ENCODE data around the gene OGDH. TPM values are rescaled to one million over a fixed set of nuclear protein-coding genes. Genes with fewer than 3 reads are reported as not detected.

OGDH gene
- total and polyA plus RNA-seq, 2 of the 4 experiments (the other 2 are of a cell fraction): 47.4 to 56.5 TPM

GRCh38 chr7:44559485-44559884 lies 46.9 kb upstream of the OGDH start:
- H3K4ac ChIP-seq (ENCODE audit: low read depth, low read length): no peak overlapping the region
- no peak overlapping the region for H3K14ac ChIP-seq (replicated peaks; ENCODE audit: low read depth, low read length)
- ATAC-seq (ENCODE audit: low read depth) (no peak), DNase-seq (no peak)
- H3K9me1 ChIP-seq (ENCODE audit: insufficient read depth, low read length): peaks cover 6% of the 10 kb centered on the region; the same call in 1 of the 2 replicates
- H2BK15ac ChIP-seq (ENCODE audit: low read depth, low read length): no peak overlapping the region
- H2AK5ac ChIP-seq (ENCODE audit: low read depth, low read length): no peak overlapping the region; the same call in 1 of the 2 replicates
- H3K18ac ChIP-seq (ENCODE audit: low read depth, low read length): no peak overlapping the region
- peaks cover 2% of the 10 kb centered on the region; the same call in 1 of the 2 replicates for H3K4me1 ChIP-seq (ENCODE audit: control insufficient read depth, insufficient read depth, low read length)
- H4K5ac ChIP-seq (ENCODE audit: low read depth, low read length): no peak overlapping the region
- intact Hi-C loops (cut with micrococcal nuclease) (no loop called here), dilution Hi-C loops (cut with HindIII; ENCODE audit: low sequenced_read_pairs, unreplicated experiment) (no loop called here), in situ Hi-C loops (cut with MboI; ENCODE audit: low sequenced_read_pairs) (loop anchor here (5.0 kb wide), 1 partner anchor 72 kb away; no protein-coding TSS in a partner anchor)
- peaks cover 6% of the 10 kb centered on the region for H3K36me3 ChIP-seq (ENCODE audit: control insufficient read depth, insufficient read depth, low read length)
- H2BK20ac ChIP-seq (ENCODE audit: low read depth, low read length): no peak overlapping the region
- H2BK120ac ChIP-seq (ENCODE audit: low read depth, low read length): no peak overlapping the region
- H4K91ac ChIP-seq (ENCODE audit: insufficient read depth, low read depth, low read length): no peak overlapping the region
- H3K56ac ChIP-seq (ENCODE audit: extremely low read depth, insufficient read depth, low read length): no peak overlapping the region
- no peak overlapping the region for H3K27ac ChIP-seq (ENCODE audit: insufficient read depth, low read length)
- no peak overlapping the region for H3K4me3 ChIP-seq (ENCODE audit: insufficient read depth, low read depth, low read length)
- H3K4me2 ChIP-seq (ENCODE audit: low read depth, low read length): no peak overlapping the region
- no peak overlapping the region for H2BK5ac ChIP-seq (ENCODE audit: low read depth, low read length, poor library complexity, severe bottlenecking)
- no peak overlapping the region for H4K8ac ChIP-seq (ENCODE audit: low read depth in 2 of 2, low read length in 2 of 2)
- H3K23ac ChIP-seq (ENCODE audit: low read depth, low read length): no peak overlapping the region
- peaks cover 7% of the 10 kb centered on the region for H4K20me1 ChIP-seq (ENCODE audit: insufficient read depth, low read length)
- WGBS, 2 experiments (ENCODE audit: extremely low coverage in 2 of 2, insufficient read length in 1 of 2): no CpG with 5 or more reads among the region's 4 CpGs
- no peak overlapping the region for H2AFZ ChIP-seq (replicated peaks; ENCODE audit: low read length, poor library complexity)
- H3K9me3 ChIP-seq (ENCODE audit: control insufficient read depth, insufficient read depth, low read length): no peaks in the 10 kb centered on the region
- peaks cover 4% of the 10 kb centered on the region for H3K27me3 ChIP-seq (ENCODE audit: control insufficient read depth, insufficient read depth, low read length)
- BruUV-seq (replicated peaks): no TSS peak
- H3K9ac ChIP-seq (ENCODE audit: low read depth, low read length): no peak overlapping the region
- H3K79me1 ChIP-seq (ENCODE audit: low read depth in 1 of 2, low read length in 2 of 2): peaks cover 0 to 4% of the 10 kb centered on the region in 2 experiments; a peak in 2 of 4 replicates
- POLR2A ChIA-PET (ENCODE audit: unreplicated experiment): no interaction called here
- CTCF ChIA-PET: no interaction called here
- TF ChIP-seq ELK1 (IDR thresholded peaks at IDR 0.05; ENCODE audit: borderline replicate concordance, low read depth, low read length) (no peak), SMC3 (IDR thresholded peaks at IDR 0.05; ENCODE audit: low read depth, low read length) (no peak), USF2 (IDR thresholded peaks at IDR 0.05; ENCODE audit: low read depth, low read length) (no peak), MAFK (IDR thresholded peaks at IDR 0.05; ENCODE audit: low read depth, low read length) (no peak), RAD21 (IDR thresholded peaks at IDR 0.05; ENCODE audit: low read length) (no peak), POLR2A (IDR thresholded peaks at IDR 0.05; ENCODE audit: low read depth, low read length) (no peak), CHD1 (IDR thresholded peaks at IDR 0.05; ENCODE audit: low read depth, low read length) (no peak), MAZ (IDR thresholded peaks at IDR 0.05; ENCODE audit: borderline replicate concordance, low read depth, low read length) (no peak), FOS (IDR thresholded peaks at IDR 0.05; ENCODE audit: low read depth, low read length) (no peak), CEBPB (IDR thresholded peaks at IDR 0.05; ENCODE audit: low read depth, low read length) (no peak), BHLHE40 (IDR thresholded peaks at IDR 0.05; ENCODE audit: low read depth, low read length) (no peak), NFE2L2 (IDR thresholded peaks at IDR 0.05; ENCODE audit: low read depth, low read length) (no peak), CTCF (conservative IDR thresholded peaks at IDR 0.05; ENCODE audit: low read depth, low read length) (no peak), MXI1 (IDR thresholded peaks at IDR 0.05; ENCODE audit: borderline replicate concordance, low read depth, low read length) (no peak), RCOR1 (IDR thresholded peaks at IDR 0.05; ENCODE audit: insufficient replicate concordance, low read length) (no peak), RFX5 (IDR thresholded peaks at IDR 0.05; ENCODE audit: low read depth, low read length) (no peak)
- H2AK9ac ChIP-seq (replicated peaks; ENCODE audit: low read depth, low read length, poor library complexity): no peak overlapping the region

All from IMR-90 (cell line).